Stomach smooth muscle (tissue), 2 donors: Measurements from ENCODE around the gene TSKS.

Source experiments
- H3K27ac ChIP-seq: one replicate; pipeline ENCODE4 v1.7.0; 2013; ENCODE audit warnings: mild to moderate bottlenecking, low read length, inconsistent platforms
- H3K27me3 ChIP-seq, 2 donors: one replicate each; pipeline ENCODE4 v1.7.0; 2013; ENCODE audit warnings: low read length in 2 of 2; ENCODE audit not compliant: insufficient read depth in 2 of 2, control insufficient read depth in 1 of 2
- H3K36me3 ChIP-seq, 2 donors: one replicate each; pipeline ENCODE4 v1.7.0; 2013; ENCODE audit warnings: low read length in 2 of 2; ENCODE audit not compliant: control insufficient read depth in 2 of 2, insufficient read depth in 2 of 2
- H3K4me1 ChIP-seq: one replicate; pipeline ENCODE4 v1.7.0; 2013; ENCODE audit warnings: low read length; ENCODE audit not compliant: control insufficient read depth, insufficient read depth
- H3K4me3 ChIP-seq, 2 donors: one replicate each; pipeline ENCODE4 v1.7.0; 2013; ENCODE audit warnings: low read length in 2 of 2
- H3K9ac ChIP-seq, 2 donors: one replicate each; pipeline ENCODE4 v1.7.0; 2013; ENCODE audit warnings: low read length in 2 of 2, mild to moderate bottlenecking in 1 of 2
- H3K9me3 ChIP-seq, 2 donors: one replicate each; pipeline ENCODE4 v1.7.0; 2013; ENCODE audit warnings: low read length in 2 of 2; ENCODE audit not compliant: control insufficient read depth in 2 of 2
- donor health status: healthy.
- donor health status: Pancreatic carcinoma.

TSKS gene

DNA sequence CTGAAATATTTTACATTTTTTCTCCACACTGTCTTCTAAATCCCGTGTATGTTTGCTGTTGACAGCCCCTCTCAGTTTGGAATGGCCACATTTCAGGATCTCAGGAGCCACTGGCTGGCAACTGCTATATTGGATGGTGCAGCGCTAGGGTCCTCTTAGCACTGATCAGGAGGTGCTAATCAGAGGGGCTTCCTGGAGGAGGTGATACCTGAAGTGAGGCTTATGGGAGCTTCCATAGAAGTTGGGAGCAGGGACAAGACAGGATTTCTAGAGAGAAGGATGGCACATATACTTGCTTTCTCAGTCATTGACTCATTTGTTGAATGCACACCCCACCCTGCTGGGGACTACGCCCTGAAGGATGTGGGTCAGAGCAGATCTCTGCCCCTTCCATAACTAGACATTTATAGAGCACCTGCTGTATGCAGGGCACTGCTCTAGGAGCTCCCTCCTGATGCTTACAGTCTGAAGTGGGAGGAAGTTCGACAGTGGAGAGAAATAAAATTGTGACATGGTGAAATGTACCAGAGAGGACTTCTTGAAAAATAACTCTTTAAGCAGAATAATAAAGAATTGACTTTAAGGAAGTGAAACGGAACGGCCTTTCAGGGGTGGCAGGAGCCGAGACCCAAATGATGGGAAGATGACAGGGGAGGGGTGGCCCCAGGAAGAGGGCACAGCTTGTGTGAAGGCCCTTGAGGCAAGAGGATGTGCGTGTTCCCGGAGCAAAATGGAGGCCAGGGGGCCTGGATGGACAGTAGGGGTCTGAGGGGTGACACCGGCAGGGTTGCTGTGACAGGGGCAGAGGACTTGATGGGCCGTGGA, 16.8 kb upstream of the TSKS start:
- no peak overlapping the region for H3K9ac ChIP-seq
- no peak overlapping the region for H3K4me3 ChIP-seq
- no peaks in the 10 kb centered on the region for H3K27me3 ChIP-seq
- H3K4me1 ChIP-seq = no peaks in the 10 kb centered on the region
- no peak overlapping the region for H3K27ac ChIP-seq
- no peaks in the 10 kb centered on the region for H3K9me3 ChIP-seq
- peaks cover 12 to 20% of the 10 kb centered on the region in 2 donors for H3K36me3 ChIP-seq

DNA sequence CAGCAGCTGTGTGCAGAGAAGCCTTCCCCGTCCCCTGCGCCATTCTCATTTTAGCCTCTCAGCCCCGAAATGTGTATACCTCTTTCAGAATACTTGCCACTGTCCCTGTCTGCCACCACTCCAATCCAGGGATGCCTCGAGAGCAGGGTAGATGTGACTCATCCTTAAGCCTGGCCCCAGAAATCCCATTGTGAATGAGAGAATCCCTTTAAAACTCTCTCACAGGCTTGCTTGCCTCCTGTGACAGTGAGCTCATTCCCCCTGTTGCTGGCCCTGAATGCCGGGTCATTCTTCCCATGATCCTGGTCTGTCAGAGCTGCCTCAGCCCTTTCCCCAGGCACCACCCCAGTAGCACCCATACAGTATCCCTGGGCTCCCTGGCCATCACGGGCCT, 13.3 kb upstream of the TSKS start:
- H3K27ac ChIP-seq = no peak overlapping the region
- peaks cover 6% of the 10 kb centered on the region for H3K4me1 ChIP-seq
- no peaks in the 10 kb centered on the region for H3K9me3 ChIP-seq
- no peak overlapping the region for H3K4me3 ChIP-seq
- peaks cover 0 to 4% of the 10 kb centered on the region in 2 donors for H3K36me3 ChIP-seq
- no peak overlapping the region for H3K9ac ChIP-seq
- no peaks in the 10 kb centered on the region for H3K27me3 ChIP-seq

DNA sequence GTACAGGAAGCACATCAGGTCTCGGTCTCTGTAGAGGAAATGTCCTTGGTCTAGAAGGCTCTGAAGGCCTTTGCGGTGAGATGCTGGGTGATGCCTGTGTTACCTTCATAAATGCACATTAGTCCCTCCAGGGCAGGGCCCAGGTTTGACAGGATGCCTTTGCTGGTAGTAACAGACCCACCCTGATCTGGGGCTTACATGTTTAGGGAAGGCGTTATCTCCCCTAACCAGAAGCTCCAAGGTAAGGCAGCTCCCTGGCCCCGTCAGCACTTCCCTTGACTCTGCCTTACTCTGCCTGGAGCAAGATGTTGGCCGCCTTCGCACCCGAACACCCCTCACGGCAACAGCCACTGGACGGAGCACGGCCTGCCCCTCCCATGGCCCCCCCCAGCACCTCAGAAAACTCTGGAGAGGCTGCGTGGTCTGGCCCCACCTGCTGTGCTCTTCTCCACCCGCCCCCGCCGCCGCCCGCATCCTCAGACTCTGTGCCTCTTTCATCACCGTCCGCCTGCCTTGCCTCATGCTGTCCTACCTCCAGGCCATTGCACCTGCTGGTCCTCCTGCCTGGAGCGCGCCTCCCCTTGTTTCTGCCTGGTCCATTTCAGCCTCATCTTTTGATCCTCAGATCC, 12.8 kb upstream of the TSKS start:
- no peak overlapping the region for H3K4me3 ChIP-seq
- H3K36me3 ChIP-seq = peaks cover 0 to 4% of the 10 kb centered on the region in 2 donors
- H3K27ac ChIP-seq = no peak overlapping the region
- no peaks in the 10 kb centered on the region for H3K9me3 ChIP-seq
- peaks cover 6% of the 10 kb centered on the region for H3K4me1 ChIP-seq
- no peaks in the 10 kb centered on the region for H3K27me3 ChIP-seq
- H3K9ac ChIP-seq = no peak overlapping the region

DNA sequence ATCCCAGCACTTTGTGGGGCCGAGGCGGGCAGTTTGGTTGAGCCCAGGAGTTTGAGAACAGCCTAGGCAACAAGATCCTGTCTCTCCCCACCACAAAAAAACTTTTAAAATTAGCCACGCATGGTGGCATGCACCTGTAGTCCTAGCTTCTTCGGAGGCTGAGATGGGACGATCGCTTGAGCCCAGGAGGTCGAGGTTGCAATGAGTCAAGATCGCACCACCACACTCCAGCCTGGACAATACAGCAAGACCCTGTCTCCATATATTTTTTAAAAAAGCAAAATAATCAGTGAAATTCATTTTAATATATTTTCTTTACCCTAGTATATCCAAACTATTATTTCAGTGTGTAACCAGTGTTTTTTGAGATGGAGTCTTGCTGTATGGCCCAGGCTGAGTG, 11.9 kb upstream of the TSKS start:
- no peaks in the 10 kb centered on the region for H3K9me3 ChIP-seq
- no peak overlapping the region for H3K27ac ChIP-seq
- H3K4me1 ChIP-seq = peaks cover 6% of the 10 kb centered on the region
- no peak overlapping the region for H3K9ac ChIP-seq
- H3K4me3 ChIP-seq = no peak overlapping the region
- H3K36me3 ChIP-seq = peaks cover 0 to 4% of the 10 kb centered on the region in 2 donors
- no peaks in the 10 kb centered on the region for H3K27me3 ChIP-seq

- Histone ChIP-seq H3K9me3 (no peaks in the 10 kb centered on the region), H3K27me3 (no peaks in the 10 kb centered on the region), H3K4me1 (peaks cover 7% of the 10 kb centered on the region), H3K27ac (no peak overlapping the region), H3K36me3 (peaks cover 0 to 2% of the 10 kb centered on the region in 2 donors), H3K9ac (no peak overlapping the region), H3K4me3 (no peak overlapping the region)
Observed at GRCh38 chr19:49773663-49774350, 10.7 kb upstream of the TSKS start.

DNA sequence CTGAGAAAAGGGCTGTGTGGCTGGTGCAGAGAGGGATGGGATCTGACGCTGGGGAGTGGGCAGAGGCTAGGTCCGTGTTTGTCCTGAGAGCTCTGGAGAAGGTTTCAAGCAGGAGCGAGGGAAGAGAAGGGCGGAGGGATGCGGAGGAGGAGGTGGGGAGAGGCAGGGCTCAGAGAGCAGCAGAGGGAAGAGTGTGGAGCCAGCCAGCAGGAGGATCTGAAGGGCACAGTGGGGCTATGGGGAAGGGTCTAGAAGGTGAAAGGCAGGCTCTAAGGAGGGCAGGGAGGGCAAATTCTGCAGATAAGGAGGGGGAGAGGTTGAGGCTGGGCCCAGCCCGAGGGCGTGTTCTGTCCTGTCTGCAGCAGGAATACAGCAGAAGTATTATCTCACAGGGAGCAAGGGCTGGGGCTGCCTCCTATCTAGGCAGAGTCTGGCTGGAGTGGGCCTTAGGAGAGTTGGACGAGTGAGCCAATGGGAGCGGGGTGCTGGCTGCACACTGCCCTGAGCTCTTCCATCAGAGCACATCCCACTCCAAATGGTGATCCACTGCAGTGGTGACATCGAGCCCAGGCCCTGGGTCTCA, 9.8 kb upstream of the TSKS start:
- H3K27ac ChIP-seq = no peak overlapping the region
- peaks cover 0 to 2% of the 10 kb centered on the region in 2 donors for H3K36me3 ChIP-seq
- H3K9me3 ChIP-seq = no peaks in the 10 kb centered on the region
- no peaks in the 10 kb centered on the region for H3K27me3 ChIP-seq
- H3K4me1 ChIP-seq = peaks cover 15% of the 10 kb centered on the region
- H3K4me3 ChIP-seq = no peak overlapping the region
- H3K9ac ChIP-seq = no peak overlapping the region

DNA sequence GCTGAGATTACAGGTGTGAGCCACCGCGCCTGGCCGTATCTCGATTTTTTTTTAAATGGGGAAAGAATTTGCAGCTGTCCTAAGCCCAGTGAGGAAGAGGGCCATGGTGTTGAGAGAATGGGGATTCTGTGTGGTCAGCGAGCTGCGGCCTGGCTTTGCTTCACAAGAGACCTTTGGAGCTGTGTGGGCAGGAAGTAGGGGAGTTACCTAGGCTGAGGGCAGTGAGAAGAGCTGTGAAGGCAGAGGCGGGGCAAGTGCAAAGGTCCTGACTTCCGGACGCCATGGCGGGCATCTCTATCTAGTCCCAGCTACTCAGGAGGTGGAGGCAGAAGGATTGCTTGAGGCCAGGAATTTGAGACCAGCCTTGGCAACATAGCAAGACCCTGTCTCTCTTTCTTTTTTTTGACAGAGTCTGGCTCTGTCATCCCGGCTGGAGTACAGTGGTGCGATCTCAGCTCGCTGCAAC, 8.6 kb upstream of the TSKS start:
- H3K27ac ChIP-seq = no peak overlapping the region
- peaks cover 0 to 2% of the 10 kb centered on the region in 2 donors for H3K36me3 ChIP-seq
- no peaks in the 10 kb centered on the region for H3K9me3 ChIP-seq
- no peaks in the 10 kb centered on the region for H3K27me3 ChIP-seq
- no peak overlapping the region for H3K4me3 ChIP-seq
- H3K9ac ChIP-seq = no peak overlapping the region
- peaks cover 22% of the 10 kb centered on the region for H3K4me1 ChIP-seq

DNA sequence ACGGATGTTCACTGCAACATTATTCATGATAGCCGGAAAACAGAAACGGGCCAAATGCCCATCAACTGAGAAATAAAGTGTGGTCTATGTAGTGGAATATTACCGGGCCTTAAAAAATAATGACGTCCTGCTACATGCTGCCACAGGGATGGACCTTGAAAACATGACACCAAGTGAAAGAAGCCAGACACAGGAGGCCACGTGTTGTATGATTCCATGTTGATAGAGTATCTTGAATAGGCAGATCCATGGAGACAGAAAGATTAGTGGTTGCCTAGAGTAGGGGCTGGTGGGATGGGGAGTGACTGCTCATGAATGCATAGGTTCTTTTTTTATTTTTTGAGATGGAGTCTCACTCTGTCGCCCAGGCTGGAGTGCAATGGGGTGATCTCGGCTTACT, 7.4 kb upstream of the TSKS start:
- H3K27ac ChIP-seq = no peak overlapping the region
- H3K4me3 ChIP-seq = no peak overlapping the region
- H3K27me3 ChIP-seq = no peaks in the 10 kb centered on the region
- H3K36me3 ChIP-seq = peaks cover 0 to 2% of the 10 kb centered on the region in 2 donors
- H3K9me3 ChIP-seq = no peaks in the 10 kb centered on the region
- H3K9ac ChIP-seq = no peak overlapping the region
- peaks cover 27% of the 10 kb centered on the region for H3K4me1 ChIP-seq

- no peak overlapping the region for H3K27ac ChIP-seq
Observed at GRCh38 chr19:49767967-49768581, 5.0 kb upstream of the TSKS start.

GRCh38 chr19:49767381-49767780, 4.3 kb upstream of the TSKS start:
- H3K9me3 ChIP-seq = no peaks in the 10 kb centered on the region
- H3K36me3 ChIP-seq = no peaks in the 10 kb centered on the region
- peaks cover 24% of the 10 kb centered on the region for H3K4me1 ChIP-seq
- no peaks in the 10 kb centered on the region for H3K27me3 ChIP-seq
- H3K9ac ChIP-seq = peak overlapping the region; percentile 94 to 96
- H3K27ac ChIP-seq = peak overlapping the region; percentile 58
- peak overlapping the region; percentile 84 to 90 for H3K4me3 ChIP-seq

More at GRCh38 chr19:49767967-49768581, 5.0 kb upstream of the TSKS start:
- Histone ChIP-seq H3K36me3 (no peaks in the 10 kb centered on the region), H3K4me3 (peak overlapping the region; percentile 84 to 90), H3K9me3 (no peaks in the 10 kb centered on the region), H3K27me3 (no peaks in the 10 kb centered on the region), H3K9ac (peak overlapping the region; percentile 94 to 96), H3K4me1 (peaks cover 26% of the 10 kb centered on the region)
